HEK293 (cell line): ENCODE data around the gene EFCAB6.

Source experiments
- ZEB2 ChIP-seq: fragments of 450-650 bp; formaldehyde crosslinking; IDR thresholded peaks from 2 replicates; pipeline ENCODE4 v1.5.1; 2016; ENCODE audit warnings: missing biosample characterization, missing genetic modification characterization
- ZNF654 ChIP-seq: fragments of 450-650 bp; formaldehyde crosslinking; IDR thresholded peaks from 2 replicates; pipeline ENCODE4 v1.5.1; 2016; ENCODE audit warnings: low read depth, missing biosample characterization, missing genetic modification characterization
- TF ChIP-seq, protein P1 (sequence below): fragments of 450-650 bp; formaldehyde crosslinking; IDR thresholded peaks from 2 replicates; pipeline ENCODE4 v1.5.1; 2016; ENCODE audit warnings: missing biosample characterization, missing genetic modification characterization

DNA sequence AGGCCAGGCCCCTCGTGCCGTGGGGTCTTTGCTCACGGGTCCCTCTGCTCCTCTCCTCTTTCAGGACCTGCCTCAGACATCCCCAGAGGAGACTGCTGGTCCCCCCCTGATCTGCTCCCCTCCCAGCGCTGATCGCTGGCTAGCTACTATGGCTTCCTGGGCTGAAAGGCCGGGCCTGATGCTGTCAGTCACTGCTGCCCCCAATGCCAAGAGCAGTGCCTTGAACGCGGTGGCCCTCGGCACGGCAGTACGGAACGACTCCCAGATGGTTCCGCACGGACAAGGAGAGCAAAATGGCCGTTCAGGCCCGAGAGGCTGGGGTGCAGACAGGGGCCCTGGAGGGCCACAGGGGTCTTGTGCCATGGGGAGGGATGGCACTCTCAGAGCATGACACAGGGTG, 28.7 kb upstream of the EFCAB6 start:
- no peak for TF ChIP-seq ZEB2 (tag by site-specific recombination)
- no peak for TF ChIP-seq ZNF654 (tag by site-specific recombination)
- TF ChIP-seq, protein P1, sequence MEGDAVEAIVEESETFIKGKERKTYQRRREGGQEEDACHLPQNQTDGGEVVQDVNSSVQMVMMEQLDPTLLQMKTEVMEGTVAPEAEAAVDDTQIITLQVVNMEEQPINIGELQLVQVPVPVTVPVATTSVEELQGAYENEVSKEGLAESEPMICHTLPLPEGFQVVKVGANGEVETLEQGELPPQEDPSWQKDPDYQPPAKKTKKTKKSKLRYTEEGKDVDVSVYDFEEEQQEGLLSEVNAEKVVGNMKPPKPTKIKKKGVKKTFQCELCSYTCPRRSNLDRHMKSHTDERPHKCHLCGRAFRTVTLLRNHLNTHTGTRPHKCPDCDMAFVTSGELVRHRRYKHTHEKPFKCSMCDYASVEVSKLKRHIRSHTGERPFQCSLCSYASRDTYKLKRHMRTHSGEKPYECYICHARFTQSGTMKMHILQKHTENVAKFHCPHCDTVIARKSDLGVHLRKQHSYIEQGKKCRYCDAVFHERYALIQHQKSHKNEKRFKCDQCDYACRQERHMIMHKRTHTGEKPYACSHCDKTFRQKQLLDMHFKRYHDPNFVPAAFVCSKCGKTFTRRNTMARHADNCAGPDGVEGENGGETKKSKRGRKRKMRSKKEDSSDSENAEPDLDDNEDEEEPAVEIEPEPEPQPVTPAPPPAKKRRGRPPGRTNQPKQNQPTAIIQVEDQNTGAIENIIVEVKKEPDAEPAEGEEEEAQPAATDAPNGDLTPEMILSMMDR (tag by site-specific recombination), result no peak
